Measurements from ENCODE around the gene GGTLC1.
A peak's percentile ranks its signal among the peaks of the same experiment; 100 is the strongest.
"Not testable (repeated sequence)": the region's sequence is repeated elsewhere in the genome, so short reads cannot be mapped to it uniquely, and the experiment has no call there.

The GGTLC1 gene

DNA sequence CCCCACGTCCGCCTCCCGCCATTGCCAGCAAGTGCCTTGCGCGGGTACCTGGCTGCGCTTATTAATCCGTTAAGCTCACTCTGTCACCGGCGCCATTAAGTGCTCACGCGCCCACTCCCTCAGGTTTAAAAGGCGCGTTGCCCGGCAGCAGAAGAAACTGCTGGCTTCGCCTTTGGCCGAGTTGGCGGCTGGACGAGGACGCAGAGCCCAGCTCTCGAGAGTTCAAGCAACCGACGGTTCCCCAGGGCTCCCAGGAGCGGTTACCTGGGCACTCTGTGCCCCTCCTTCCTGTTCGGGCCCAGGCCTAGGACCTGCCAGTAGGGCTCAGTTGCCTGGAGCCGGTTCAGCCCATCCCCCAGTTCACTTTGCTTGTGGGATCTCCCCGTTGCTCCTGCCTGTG lies at the start of gene GGTLC1:
Gene GGTLC1, minus strand, starts transcription at position 219 of the 400 bp plus-strand sequence. CDS start 2,168 bp downstream, outside the sequence.
- no peak for DNase-seq (ENCODE audit: low read depth in 2 of 2)

GRCh38 chr20:24034820-24035219 lies 46.2 kb upstream of the GGTLC1 start:
- DNase-seq (ENCODE audit: low read depth in 2 of 2), result no peak

GRCh38 chr20:24033565-24033964 lies 45.0 kb upstream of the GGTLC1 start:
- DNase-seq (ENCODE audit: low read depth in 2 of 2), result no peak

- DNase-seq (ENCODE audit: low read depth in 2 of 2), result no peak
Observed at GRCh38 chr20:24033151-24033550, 44.6 kb upstream of the GGTLC1 start.

- DNase-seq (ENCODE audit: low read depth in 2 of 2), result no peak
Observed at GRCh38 chr20:24032400-24032898, 43.9 kb upstream of the GGTLC1 start.

- peak; percentile 6 to 34 for DNase-seq (ENCODE audit: low read depth in 2 of 2)
Observed at GRCh38 chr20:24027229-24027628, 38.6 kb upstream of the GGTLC1 start.

DNA sequence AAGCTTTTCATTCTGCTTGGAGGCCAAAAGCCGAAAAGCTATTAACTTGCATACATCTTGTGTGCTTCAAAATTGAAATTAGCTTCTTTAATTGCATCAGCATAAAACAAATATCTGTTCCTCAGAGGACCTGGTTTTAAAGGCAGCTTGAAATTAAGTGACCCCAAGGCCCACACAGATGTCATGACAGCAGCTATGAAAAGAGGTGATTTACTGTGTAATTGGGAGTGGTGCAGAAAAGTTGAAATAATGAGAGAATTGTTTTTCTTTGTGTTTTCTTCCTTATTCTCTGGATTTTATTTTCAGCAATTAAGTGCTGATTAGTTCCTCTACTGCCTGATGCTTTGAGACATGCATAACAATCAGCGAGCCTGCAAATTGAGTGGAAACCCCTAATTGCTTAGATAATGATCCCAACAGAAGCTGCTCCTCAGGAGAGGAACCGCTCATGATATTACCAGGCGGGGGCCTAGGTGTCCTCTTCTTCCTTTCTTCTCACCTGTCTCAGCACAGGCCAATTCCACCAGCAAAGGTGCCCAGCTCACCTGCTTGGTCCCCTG lies 34.1 kb upstream of the GGTLC1 start:
- no peak for DNase-seq (ENCODE audit: low read depth in 2 of 2)

DNA sequence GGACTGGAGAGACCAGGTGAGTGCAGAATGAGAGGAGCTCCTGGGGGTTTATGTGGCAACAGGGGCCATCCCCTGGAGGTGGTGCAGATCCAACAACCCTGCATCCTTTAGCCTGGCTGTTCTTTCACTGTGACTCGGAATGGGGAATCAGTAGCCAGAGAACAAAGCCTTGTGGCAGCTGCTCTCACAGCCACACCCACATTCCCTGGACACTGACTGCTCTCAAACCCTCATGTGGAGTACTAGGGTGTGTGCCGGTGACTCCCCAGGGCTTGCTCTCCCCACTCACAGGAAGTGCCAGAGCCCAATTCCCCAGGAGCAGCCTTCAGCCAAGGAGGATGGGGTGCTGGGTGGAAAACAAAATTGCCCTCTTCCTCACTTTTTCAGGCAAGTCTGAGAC lies 30.2 kb upstream of the GGTLC1 start:
- DNase-seq (ENCODE audit: low read depth in 2 of 2), result no peak

DNA sequence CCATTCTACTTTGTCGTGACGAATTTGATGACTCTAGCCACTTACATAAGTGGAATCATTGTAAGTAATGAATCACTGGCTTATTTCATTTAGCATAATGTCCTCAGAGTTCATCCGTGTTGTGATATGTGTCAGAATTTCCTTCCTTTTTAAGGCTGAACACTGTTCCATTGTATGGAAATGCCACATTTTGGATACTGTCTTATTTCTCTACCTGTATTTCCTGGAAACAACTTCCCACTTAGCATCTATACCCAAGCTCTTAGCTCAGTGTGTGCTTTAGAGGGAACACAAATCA lies 28.8 kb upstream of the GGTLC1 start:
- no peak for DNase-seq (ENCODE audit: low read depth in 2 of 2)

DNA sequence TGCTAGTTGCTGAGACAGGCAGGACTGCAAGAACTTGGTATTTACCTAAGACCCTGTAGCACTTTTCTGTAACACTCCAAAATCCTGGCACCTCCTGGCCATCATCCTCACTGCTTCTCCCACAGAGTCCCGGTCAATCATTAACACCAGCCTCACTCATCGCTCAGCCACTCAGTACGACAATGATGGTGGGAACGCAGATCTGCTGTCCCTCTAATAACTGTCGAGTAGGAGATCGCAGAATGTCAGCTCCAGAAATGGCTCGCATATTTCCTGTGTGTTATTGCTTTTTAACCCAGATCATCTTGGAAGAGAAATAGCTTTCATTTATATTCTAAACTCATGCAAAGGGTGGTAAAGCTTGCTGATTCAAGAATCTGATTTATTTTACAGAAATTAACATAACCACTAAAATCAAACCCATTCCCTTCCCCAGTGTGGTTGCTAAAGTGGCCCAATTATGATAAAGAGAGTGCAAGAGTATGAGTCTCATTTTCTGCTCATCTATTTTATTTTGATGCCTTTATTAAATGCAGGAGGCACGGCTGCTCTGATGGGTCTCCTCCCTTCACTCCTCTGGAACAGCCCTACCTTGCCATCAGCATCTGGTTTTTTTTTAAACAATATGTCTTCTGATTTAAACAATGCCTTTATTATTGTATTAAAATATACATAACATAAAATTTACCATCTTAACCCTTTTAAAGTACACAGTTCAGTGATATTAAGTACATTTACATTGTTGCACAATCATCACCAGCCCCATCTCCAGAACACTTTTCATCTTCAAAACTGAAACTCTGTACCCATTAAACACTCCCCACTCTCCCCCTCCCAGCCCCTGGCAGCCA lies 28.3 kb upstream of the GGTLC1 start:
- no peak for DNase-seq (ENCODE audit: low read depth in 2 of 2)

- no peak for DNase-seq (ENCODE audit: low read depth in 2 of 2)
Observed at GRCh38 chr20:24013953-24014352, 25.4 kb upstream of the GGTLC1 start.

DNA sequence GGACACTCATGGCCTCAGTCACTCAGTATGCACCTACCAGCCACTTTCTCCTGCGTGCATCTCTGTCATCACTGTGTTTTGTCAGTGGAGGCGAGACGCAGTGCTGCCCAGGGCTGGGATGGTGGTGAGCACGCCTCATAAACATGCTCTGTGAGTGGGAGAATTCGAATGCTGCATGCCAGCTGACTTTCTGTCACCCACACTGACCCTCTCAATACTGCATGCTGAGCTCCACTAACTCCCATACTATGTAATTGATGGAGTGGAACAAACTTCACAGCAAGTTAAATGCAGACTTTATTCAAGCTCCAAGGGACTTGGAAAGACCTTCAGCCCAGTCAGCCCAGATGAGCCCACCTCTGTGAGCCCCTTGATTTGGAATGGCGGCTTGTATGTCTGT lies 22.7 kb upstream of the GGTLC1 start:
- no peak for DNase-seq (ENCODE audit: low read depth in 2 of 2)

- no peak for DNase-seq (ENCODE audit: low read depth in 2 of 2)
Observed at GRCh38 chr20:24007758-24008157, 19.2 kb upstream of the GGTLC1 start.

DNA sequence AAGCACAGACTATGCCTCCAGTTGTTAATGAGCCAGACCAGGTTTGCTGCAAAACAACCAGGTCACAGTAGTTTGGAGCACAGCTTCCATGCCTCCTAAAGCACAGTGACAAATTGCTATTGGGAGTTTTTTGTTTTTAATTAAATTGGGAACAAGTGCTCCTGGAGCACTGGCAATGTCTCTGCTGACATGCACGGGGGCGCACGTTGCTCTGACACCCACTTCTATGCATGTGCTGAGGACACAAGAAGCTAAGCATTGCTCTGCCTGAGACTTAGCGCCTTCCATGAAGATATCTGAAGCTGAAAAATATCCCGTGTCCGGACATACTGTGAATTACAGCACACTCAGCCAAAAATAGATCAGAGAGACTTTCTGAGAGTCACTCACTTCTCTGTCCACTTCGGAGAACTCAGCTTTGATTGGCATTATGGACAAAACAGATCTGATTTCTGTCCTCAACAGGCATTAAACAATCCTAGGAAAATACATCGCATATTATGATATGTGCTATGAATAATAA lies 18.6 kb upstream of the GGTLC1 start:
- DNase-seq (ENCODE audit: low read depth in 2 of 2), result no peak

DNA sequence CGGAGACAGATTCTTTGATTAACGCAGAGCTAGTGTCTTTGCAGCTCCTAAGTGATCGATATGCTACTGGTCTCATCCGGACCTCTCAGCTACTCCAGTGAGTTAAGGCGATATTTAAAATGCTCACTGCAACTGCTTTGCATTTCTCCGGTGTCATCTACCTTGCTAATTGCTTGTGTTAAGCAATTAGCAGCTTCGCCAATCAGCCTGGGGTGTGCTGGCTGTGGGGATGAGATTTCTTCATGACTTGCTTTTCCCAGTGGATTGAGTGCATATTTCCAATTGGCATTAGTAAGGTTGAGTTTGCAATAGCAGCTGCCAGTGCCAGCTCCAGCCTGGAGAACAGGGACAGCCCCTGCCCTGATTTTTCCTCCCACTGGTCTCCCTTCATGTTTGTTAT lies 18.0 kb upstream of the GGTLC1 start:
- DNase-seq (ENCODE audit: low read depth in 2 of 2), result no peak

DNA sequence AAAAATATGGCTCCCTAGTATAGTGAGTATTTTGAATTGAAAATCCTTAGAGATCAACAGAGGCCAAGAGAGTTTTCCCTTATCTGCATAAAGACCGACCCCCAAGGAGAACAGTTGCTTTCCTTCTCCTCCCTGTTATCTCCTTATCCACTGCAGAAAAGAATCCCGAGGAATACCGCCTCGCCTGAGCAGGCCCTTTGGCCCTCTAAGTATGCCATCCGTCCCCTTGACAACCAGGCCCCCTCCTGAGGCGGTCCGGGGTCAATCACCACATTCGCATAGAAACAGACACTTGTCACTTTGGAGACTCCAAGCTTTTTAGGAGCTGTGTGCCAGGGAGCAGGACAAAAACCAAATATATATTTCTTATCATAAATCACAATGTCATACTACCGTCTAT lies 15.9 kb upstream of the GGTLC1 start:
- DNase-seq (ENCODE audit: low read depth in 2 of 2), result no peak

DNA sequence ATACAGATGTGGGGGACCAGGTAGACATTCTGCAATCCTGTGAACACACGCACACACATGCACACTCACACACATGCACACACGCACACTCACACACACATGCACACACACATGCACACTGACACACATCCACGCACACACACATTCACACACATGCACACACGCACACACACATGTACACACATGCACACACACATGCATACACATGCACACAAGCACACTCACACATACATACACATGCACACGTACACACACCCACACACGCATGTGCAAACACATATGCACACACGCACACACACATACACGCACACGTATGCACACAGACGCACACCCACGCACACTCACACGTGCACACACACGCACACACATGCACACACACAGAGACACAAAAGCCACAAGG lies 14.3 kb upstream of the GGTLC1 start:
- no peak for DNase-seq (ENCODE audit: low read depth in 2 of 2)

- no peak for DNase-seq (ENCODE audit: low read depth in 2 of 2)
Observed at GRCh38 chr20:24001712-24002405, 13.3 kb upstream of the GGTLC1 start.

DNA sequence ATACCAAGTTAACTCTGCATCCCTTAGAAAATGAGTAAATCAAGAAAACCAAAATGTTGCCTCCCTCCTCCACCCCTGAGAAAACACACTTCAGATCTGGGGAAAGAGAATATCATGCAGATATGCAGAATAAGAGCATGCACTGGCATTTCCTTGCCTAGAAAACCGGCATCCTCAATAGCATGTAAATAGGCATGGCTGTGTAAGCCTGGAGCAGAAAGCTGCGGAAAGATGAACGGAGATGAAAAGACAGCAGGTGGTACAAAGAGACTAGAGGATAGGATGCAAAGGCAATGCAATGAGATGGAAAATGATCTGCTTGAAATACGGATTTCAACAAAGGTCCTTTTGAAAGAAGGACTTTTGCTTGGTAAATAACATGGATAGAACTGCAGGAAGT lies 10.3 kb upstream of the GGTLC1 start:
- no peak for DNase-seq (ENCODE audit: low read depth in 2 of 2)

DNA sequence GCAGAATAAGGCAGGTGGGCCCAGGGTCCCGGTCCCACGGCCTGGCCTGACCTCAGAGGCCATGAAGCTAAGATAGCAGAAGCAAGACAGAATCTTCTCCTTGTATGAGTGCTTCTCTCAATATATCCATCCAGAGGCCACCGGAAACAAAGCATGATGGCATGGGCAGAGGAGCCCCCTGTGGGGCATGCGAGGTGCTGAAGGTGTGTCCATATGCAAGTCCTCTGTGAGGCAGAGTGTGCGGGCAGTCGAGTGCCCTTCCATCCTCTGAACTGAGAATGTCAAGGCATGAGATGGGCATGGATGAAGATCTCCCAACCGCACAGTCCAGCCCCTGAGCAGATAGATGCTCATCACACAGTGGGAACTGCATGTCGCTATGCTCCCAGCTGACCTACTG lies 9.8 kb upstream of the GGTLC1 start:
- no peak for DNase-seq (ENCODE audit: low read depth in 2 of 2)

- DNase-seq (ENCODE audit: low read depth in 2 of 2), result peak; percentile 18 to 47
Observed at GRCh38 chr20:23995905-23996666, 7.5 kb upstream of the GGTLC1 start.

GRCh38 chr20:23995291-23995690 lies 6.7 kb upstream of the GGTLC1 start:
- not testable (repeated sequence) for DNase-seq (ENCODE audit: low read depth in 2 of 2)
